NB4 (cell line): Measurements from ENCODE around the gene OLFML2B.

Experiments used
- POLR2A ChIP-seq: IDR thresholded peaks from 2 replicates; pipeline ENCODE4 v1.6.1; 2011; ENCODE audit warnings: mild to moderate bottlenecking; ENCODE audit not compliant: insufficient read length; ENCODE audit errors: extremely low read depth
- TF ChIP-seq, protein P1 (sequence below): IDR thresholded peaks from one replicate; pipeline ENCODE4 v1.5.1; 2012; ENCODE audit warnings: low read depth, low read length
- TF ChIP-seq, protein P2 (sequence below): IDR thresholded peaks from 2 replicates; pipeline ENCODE4 v1.6.1; 2011; ENCODE audit warnings: low read depth, low read length

DNA sequence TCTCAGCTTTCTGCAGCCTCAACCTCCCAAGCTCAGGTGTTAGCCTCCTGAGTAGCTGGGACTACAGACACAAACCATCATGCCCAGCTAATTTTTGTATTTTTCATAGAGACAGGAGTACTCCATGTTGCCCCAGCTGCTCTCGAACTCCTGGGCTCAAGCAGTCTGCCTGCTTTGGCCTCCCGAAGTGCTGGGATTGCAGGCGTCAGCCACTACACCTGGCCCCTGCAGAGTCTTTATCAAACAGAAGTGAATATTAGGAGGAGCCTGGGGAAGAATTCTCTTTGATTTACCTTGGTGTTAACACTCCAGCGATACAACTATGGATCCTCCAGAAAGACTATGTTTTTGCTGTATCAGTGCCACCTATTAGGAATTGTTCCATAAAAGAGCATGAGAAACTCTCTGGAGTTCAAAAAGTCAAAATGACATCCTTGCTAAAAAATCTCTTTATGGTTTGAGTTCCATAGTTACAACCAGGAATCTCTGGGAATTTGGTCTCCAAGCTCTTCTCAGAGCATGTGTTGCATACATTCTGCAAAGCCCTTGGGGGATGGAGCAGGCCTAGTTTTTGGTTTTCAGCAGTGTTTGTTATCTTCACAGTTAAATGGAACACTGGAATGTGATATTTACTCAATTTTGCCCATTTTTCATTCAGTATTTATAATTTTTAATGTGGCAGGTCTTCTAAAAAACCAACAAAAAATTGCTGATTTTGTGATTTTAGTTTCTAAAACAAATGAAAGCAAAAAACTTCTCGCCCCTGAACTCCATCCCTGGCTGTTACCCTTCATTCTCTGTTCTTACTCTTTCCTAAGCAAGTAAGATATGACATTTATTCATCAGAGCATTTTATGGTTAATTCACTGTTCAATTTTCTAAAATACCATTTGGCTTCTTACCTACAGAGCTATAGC, 77.3 kb downstream of the OLFML2B start:
- TF ChIP-seq, protein P1, sequence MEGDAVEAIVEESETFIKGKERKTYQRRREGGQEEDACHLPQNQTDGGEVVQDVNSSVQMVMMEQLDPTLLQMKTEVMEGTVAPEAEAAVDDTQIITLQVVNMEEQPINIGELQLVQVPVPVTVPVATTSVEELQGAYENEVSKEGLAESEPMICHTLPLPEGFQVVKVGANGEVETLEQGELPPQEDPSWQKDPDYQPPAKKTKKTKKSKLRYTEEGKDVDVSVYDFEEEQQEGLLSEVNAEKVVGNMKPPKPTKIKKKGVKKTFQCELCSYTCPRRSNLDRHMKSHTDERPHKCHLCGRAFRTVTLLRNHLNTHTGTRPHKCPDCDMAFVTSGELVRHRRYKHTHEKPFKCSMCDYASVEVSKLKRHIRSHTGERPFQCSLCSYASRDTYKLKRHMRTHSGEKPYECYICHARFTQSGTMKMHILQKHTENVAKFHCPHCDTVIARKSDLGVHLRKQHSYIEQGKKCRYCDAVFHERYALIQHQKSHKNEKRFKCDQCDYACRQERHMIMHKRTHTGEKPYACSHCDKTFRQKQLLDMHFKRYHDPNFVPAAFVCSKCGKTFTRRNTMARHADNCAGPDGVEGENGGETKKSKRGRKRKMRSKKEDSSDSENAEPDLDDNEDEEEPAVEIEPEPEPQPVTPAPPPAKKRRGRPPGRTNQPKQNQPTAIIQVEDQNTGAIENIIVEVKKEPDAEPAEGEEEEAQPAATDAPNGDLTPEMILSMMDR, result no peak
- no peak for TF ChIP-seq POLR2A
- TF ChIP-seq, protein P2, sequence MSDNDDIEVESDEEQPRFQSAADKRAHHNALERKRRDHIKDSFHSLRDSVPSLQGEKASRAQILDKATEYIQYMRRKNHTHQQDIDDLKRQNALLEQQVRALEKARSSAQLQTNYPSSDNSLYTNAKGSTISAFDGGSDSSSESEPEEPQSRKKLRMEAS, result no peak
